Chondrocyte (in vitro differentiated cells): ENCODE results near the gene SMIM7. TPM values are rescaled to one million over a fixed set of nuclear protein-coding genes. Genes with fewer than 3 reads are reported as not detected.
"Not testable (repeated sequence)": the region's sequence is repeated elsewhere in the genome, so short reads cannot be mapped to it uniquely, and the experiment has no call there.

Experiments used
- DNase-seq: peaks from one replicate; pipeline ENCODE4 v3.0.0; 2021; ENCODE audit warnings: mixed read lengths, low spot score
- H3K27ac Mint-ChIP-seq: one replicate; pipeline ENCODE4 v1.8.0; 2021; ENCODE audit warnings: mild to moderate bottlenecking, moderate library complexity, mixed read lengths; ENCODE audit not compliant: unreplicated experiment
- H3K27me3 Mint-ChIP-seq: 2 replicates; pipeline ENCODE4 v1.8.0; 2021; ENCODE audit warnings: low read depth, mixed read lengths
- H3K36me3 Mint-ChIP-seq: 2 replicates; pipeline ENCODE4 v1.8.0; 2021; ENCODE audit warnings: low read depth, mixed read lengths
- H3K4me1 Mint-ChIP-seq: 2 replicates; pipeline ENCODE4 v1.8.0; 2021; ENCODE audit warnings: low read depth, mild to moderate bottlenecking, mixed read lengths
- H3K4me3 Mint-ChIP-seq: one replicate; pipeline ENCODE4 v1.8.0; 2021; ENCODE audit warnings: mild to moderate bottlenecking, moderate library complexity, mixed read lengths; ENCODE audit not compliant: unreplicated experiment
- H3K9me3 Mint-ChIP-seq: 2 replicates; pipeline ENCODE4 v1.8.0; 2021; ENCODE audit warnings: low read depth, mixed read lengths
- CTCF ChIP-seq: fragments of 200-600 bp; sonication (generic); IDR thresholded peaks from 2 replicates; pipeline ENCODE4 v1.5.0; 2021; ENCODE audit warnings: antibody characterized with exemption, mild to moderate bottlenecking, moderate library complexity
- total RNA-seq: library from RNA; stranded (reverse); gene quantifications from 3 replicates; pipeline ENCODE4 v1.2.1, GENCODE V29; 2021

Gene SMIM7
- total RNA-seq, 1 donor from 2014 or later, result 47.7 TPM

- H3K27me3 Mint-ChIP-seq, result no peaks in the 10 kb centered on the region
- no peaks in the 10 kb centered on the region for H3K9me3 Mint-ChIP-seq
- peaks cover 20% of the 10 kb centered on the region for H3K4me1 Mint-ChIP-seq
- no peak for TF ChIP-seq CTCF
- DNase-seq, result no peak
- H3K27ac Mint-ChIP-seq, result no peak overlapping the region
- peaks cover 30% of the 10 kb centered on the region for H3K36me3 Mint-ChIP-seq
- H3K4me3 Mint-ChIP-seq, result no peak overlapping the region
Measured at GRCh38 chr19:16655727-16656126, 4.2 kb downstream of the SMIM7 start.

- Mint-ChIP-seq H3K27me3 (no peaks in the 10 kb centered on the region), H3K27ac (no peak overlapping the region), H3K4me1 (peaks cover 20% of the 10 kb centered on the region), H3K4me3 (no peak overlapping the region), H3K36me3 (peaks cover 30% of the 10 kb centered on the region), H3K9me3 (no peaks in the 10 kb centered on the region)
- TF ChIP-seq CTCF, result no peak
- DNase-seq, result no peak
Measured at GRCh38 chr19:16654627-16655026, 5.3 kb downstream of the SMIM7 start.

- Mint-ChIP-seq H3K9me3 (no peaks in the 10 kb centered on the region), H3K4me3 (no peak overlapping the region), H3K27me3 (no peaks in the 10 kb centered on the region), H3K4me1 (peaks cover 15% of the 10 kb centered on the region), H3K27ac (no peak overlapping the region), H3K36me3 (peaks cover 30% of the 10 kb centered on the region)
- DNase-seq, result no peak
- no peak for TF ChIP-seq CTCF
Measured at GRCh38 chr19:16654140-16654539, 5.8 kb downstream of the SMIM7 start.

- no peak for TF ChIP-seq CTCF
- Mint-ChIP-seq H3K36me3 (peaks cover 27% of the 10 kb centered on the region), H3K27ac (no peak overlapping the region), H3K9me3 (no peaks in the 10 kb centered on the region), H3K27me3 (no peaks in the 10 kb centered on the region), H3K4me3 (no peak overlapping the region), H3K4me1 (peaks cover 5% of the 10 kb centered on the region)
- DNase-seq, result no peak
Measured at GRCh38 chr19:16652854-16653253, 7.1 kb downstream of the SMIM7 start.

- H3K27me3 Mint-ChIP-seq, H3K27ac Mint-ChIP-seq, H3K4me3 Mint-ChIP-seq, H3K4me1 Mint-ChIP-seq, H3K9me3 Mint-ChIP-seq, DNase-seq: not testable (repeated sequence)
- peaks cover 24% of the 10 kb centered on the region for H3K36me3 Mint-ChIP-seq
Measured at GRCh38 chr19:16651421-16652188, 8.3 kb downstream of the SMIM7 start.

- Mint-ChIP-seq H3K27me3 (no peaks in the 10 kb centered on the region), H3K27ac (no peak overlapping the region), H3K4me3 (no peak overlapping the region), H3K36me3 (peaks cover 22% of the 10 kb centered on the region), H3K4me1 (no peaks in the 10 kb centered on the region), H3K9me3 (no peaks in the 10 kb centered on the region)
- TF ChIP-seq CTCF, result no peak
- DNase-seq, result no peak
Measured at GRCh38 chr19:16650821-16651220, 9.1 kb downstream of the SMIM7 start.
